Measurements from ENCODE around the gene TAF1B.

The TAF1B gene

GRCh38 chr2:9897331-9897737, 54.1 kb downstream of the TAF1B start:
- no peak overlapping the region for H2BK15ac ChIP-seq (ENCODE audit: low read depth, poor library complexity, severe bottlenecking)
- H3K27ac ChIP-seq (ENCODE audit: low read length, poor library complexity, severe bottlenecking) = peak overlapping the region; percentile 63
- peaks cover 5% of the 10 kb centered on the region for H3K79me1 ChIP-seq (replicated peaks; ENCODE audit: low read length, poor library complexity, severe bottlenecking)
- H2AK5ac ChIP-seq (ENCODE audit: low read length, severe bottlenecking) = no peak overlapping the region
- no peaks in the 10 kb centered on the region for H3K4me1 ChIP-seq (ENCODE audit: control insufficient read depth, insufficient read depth, low read depth, low read length)
- H3K4me3 ChIP-seq (ENCODE audit: insufficient read depth in 1 of 2, low read depth in 1 of 2, low read length in 2 of 2) = no peak overlapping the region
- DNase-seq = peak; percentile 87
- no peak overlapping the region for H4K91ac ChIP-seq (ENCODE audit: low read length)
- H4K8ac ChIP-seq (ENCODE audit: low read length) = no peak overlapping the region
- H3K4me2 ChIP-seq (ENCODE audit: low read length, poor library complexity, severe bottlenecking) = no peak overlapping the region
- H3K36me3 ChIP-seq (ENCODE audit: control insufficient read depth in 1 of 2, insufficient read depth in 2 of 2, low read depth in 1 of 2, low read length in 2 of 2) = peaks cover 0 to 3% of the 10 kb centered on the region in 2 experiments
- no peak overlapping the region for H2AFZ ChIP-seq (ENCODE audit: low read depth, low read length)
- H3K23ac ChIP-seq (ENCODE audit: low read length in 2 of 2) = no peak overlapping the region
- WGBS = 58% methylated on average over 1 of the region's 3 CpGs
- no peak overlapping the region for H3K14ac ChIP-seq (ENCODE audit: low read length in 2 of 2)
- no peak overlapping the region for H2BK5ac ChIP-seq (ENCODE audit: low read depth, low read length, poor library complexity, severe bottlenecking)
- no peak overlapping the region for H2BK120ac ChIP-seq (ENCODE audit: low read depth, low read length)
- H3K27me3 ChIP-seq (ENCODE audit: control insufficient read depth in 1 of 2, insufficient read depth in 1 of 2, low read length in 2 of 2) = no peaks in the 10 kb centered on the region
- no peak overlapping the region for H3K4ac ChIP-seq (ENCODE audit: low read depth in 1 of 2, low read length in 2 of 2)
- H3K18ac ChIP-seq (ENCODE audit: low read depth in 1 of 2, low read length in 2 of 2) = no peak overlapping the region
- peak overlapping the region; percentile 67 for H3K9ac ChIP-seq (ENCODE audit: low read length)
- H3K9me3 ChIP-seq (ENCODE audit: control insufficient read depth, low read length) = no peaks in the 10 kb centered on the region
- no peak overlapping the region for H2BK12ac ChIP-seq (ENCODE audit: low read length in 2 of 2)

DNA sequence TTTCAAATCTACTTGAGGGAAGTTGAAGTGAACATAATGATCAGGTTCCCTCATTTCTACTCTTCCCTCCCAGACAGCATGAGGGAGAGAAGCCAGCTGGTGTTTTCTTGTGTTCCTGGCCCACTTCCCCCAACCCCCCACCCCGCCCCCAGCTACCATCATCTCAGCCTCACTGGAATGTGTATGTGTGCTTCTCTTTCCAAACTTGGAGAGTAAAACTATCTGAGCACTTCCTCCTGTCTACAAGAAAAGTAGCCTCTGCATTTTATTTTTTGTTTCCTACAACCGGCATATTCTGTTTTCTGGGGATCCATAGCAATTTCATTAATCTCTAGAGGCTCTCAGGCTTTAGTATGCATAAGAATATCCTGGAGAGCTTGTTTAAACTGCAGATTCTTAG, 54.6 kb downstream of the TAF1B start:
- H3K27me3 ChIP-seq (ENCODE audit: control insufficient read depth in 1 of 2, insufficient read depth in 1 of 2, low read length in 2 of 2) = no peaks in the 10 kb centered on the region
- H3K9ac ChIP-seq (ENCODE audit: low read length) = peak overlapping the region; percentile 67
- no peak overlapping the region for H4K91ac ChIP-seq (ENCODE audit: low read length)
- H3K4me1 ChIP-seq (ENCODE audit: control insufficient read depth, insufficient read depth, low read depth, low read length) = no peaks in the 10 kb centered on the region
- no peaks in the 10 kb centered on the region for H3K36me3 ChIP-seq (ENCODE audit: control insufficient read depth in 1 of 2, insufficient read depth in 2 of 2, low read depth in 1 of 2, low read length in 2 of 2)
- H4K8ac ChIP-seq (ENCODE audit: low read length) = no peak overlapping the region
- H3K23ac ChIP-seq (ENCODE audit: low read length in 2 of 2) = no peak overlapping the region
- peak overlapping the region; percentile 63 for H3K27ac ChIP-seq (ENCODE audit: low read length, poor library complexity, severe bottlenecking)
- H3K79me1 ChIP-seq (replicated peaks; ENCODE audit: low read length, poor library complexity, severe bottlenecking) = peaks cover 5% of the 10 kb centered on the region
- 60% methylated on average over 1 of the region's 2 CpGs for WGBS
- H2BK5ac ChIP-seq (ENCODE audit: low read depth, low read length, poor library complexity, severe bottlenecking) = no peak overlapping the region
- no peak overlapping the region for H2BK12ac ChIP-seq (ENCODE audit: low read length in 2 of 2)
- H3K9me3 ChIP-seq (ENCODE audit: control insufficient read depth, low read length) = no peaks in the 10 kb centered on the region
- H2BK15ac ChIP-seq (ENCODE audit: low read depth, poor library complexity, severe bottlenecking) = no peak overlapping the region
- H3K4ac ChIP-seq (ENCODE audit: low read depth in 1 of 2, low read length in 2 of 2) = no peak overlapping the region
- H2AFZ ChIP-seq (ENCODE audit: low read depth, low read length) = no peak overlapping the region
- H3K4me2 ChIP-seq (ENCODE audit: low read length, poor library complexity, severe bottlenecking) = no peak overlapping the region
- no peak overlapping the region for H3K14ac ChIP-seq (ENCODE audit: low read length in 2 of 2)
- H2AK5ac ChIP-seq (ENCODE audit: low read length, severe bottlenecking) = no peak overlapping the region
- H2BK120ac ChIP-seq (ENCODE audit: low read depth, low read length) = no peak overlapping the region
- H3K18ac ChIP-seq (ENCODE audit: low read depth in 1 of 2, low read length in 2 of 2) = no peak overlapping the region
- DNase-seq = peak; percentile 24
- no peak overlapping the region for H3K4me3 ChIP-seq (ENCODE audit: insufficient read depth in 1 of 2, low read depth in 1 of 2, low read length in 2 of 2)

- no peak overlapping the region for H3K9ac ChIP-seq (ENCODE audit: low read length)
- no peaks in the 10 kb centered on the region for H3K27me3 ChIP-seq (ENCODE audit: control insufficient read depth in 1 of 2, insufficient read depth in 1 of 2, low read length in 2 of 2)
- H2BK12ac ChIP-seq (ENCODE audit: low read length in 2 of 2) = no peak overlapping the region
- H4K8ac ChIP-seq (ENCODE audit: low read length) = no peak overlapping the region
- no peak overlapping the region for H3K4me2 ChIP-seq (ENCODE audit: low read length, poor library complexity, severe bottlenecking)
- H3K4me1 ChIP-seq (ENCODE audit: control insufficient read depth, insufficient read depth, low read depth, low read length) = no peaks in the 10 kb centered on the region
- no peak overlapping the region for H3K23ac ChIP-seq (ENCODE audit: low read length in 2 of 2)
- H2AK5ac ChIP-seq (ENCODE audit: low read length, severe bottlenecking) = no peak overlapping the region
- H2BK5ac ChIP-seq (ENCODE audit: low read depth, low read length, poor library complexity, severe bottlenecking) = no peak overlapping the region
- no peaks in the 10 kb centered on the region for H3K9me3 ChIP-seq (ENCODE audit: control insufficient read depth, low read length)
- no peak overlapping the region for H3K14ac ChIP-seq (ENCODE audit: low read length in 2 of 2)
- H4K91ac ChIP-seq (ENCODE audit: low read length) = no peak overlapping the region
- H2AFZ ChIP-seq (ENCODE audit: low read depth, low read length) = no peak overlapping the region
- H3K79me1 ChIP-seq (replicated peaks; ENCODE audit: low read length, poor library complexity, severe bottlenecking) = peaks cover 20% of the 10 kb centered on the region
- WGBS = 90% methylated on average over 1 of the region's 1 CpG
- H2BK120ac ChIP-seq (ENCODE audit: low read depth, low read length) = no peak overlapping the region
- peaks cover 3 to 15% of the 10 kb centered on the region in 2 experiments for H3K36me3 ChIP-seq (ENCODE audit: control insufficient read depth in 1 of 2, insufficient read depth in 2 of 2, low read depth in 1 of 2, low read length in 2 of 2)
- H3K18ac ChIP-seq (ENCODE audit: low read depth in 1 of 2, low read length in 2 of 2) = no peak overlapping the region
- H2BK15ac ChIP-seq (ENCODE audit: low read depth, poor library complexity, severe bottlenecking) = no peak overlapping the region
- H3K4ac ChIP-seq (ENCODE audit: low read depth in 1 of 2, low read length in 2 of 2) = no peak overlapping the region
- H3K4me3 ChIP-seq (ENCODE audit: insufficient read depth in 1 of 2, low read depth in 1 of 2, low read length in 2 of 2) = no peak overlapping the region
- no peak for DNase-seq
- no peak overlapping the region for H3K27ac ChIP-seq (ENCODE audit: low read length, poor library complexity, severe bottlenecking)
Measured at GRCh38 chr2:9905413-9905812, 62.1 kb downstream of the TAF1B start.

DNA sequence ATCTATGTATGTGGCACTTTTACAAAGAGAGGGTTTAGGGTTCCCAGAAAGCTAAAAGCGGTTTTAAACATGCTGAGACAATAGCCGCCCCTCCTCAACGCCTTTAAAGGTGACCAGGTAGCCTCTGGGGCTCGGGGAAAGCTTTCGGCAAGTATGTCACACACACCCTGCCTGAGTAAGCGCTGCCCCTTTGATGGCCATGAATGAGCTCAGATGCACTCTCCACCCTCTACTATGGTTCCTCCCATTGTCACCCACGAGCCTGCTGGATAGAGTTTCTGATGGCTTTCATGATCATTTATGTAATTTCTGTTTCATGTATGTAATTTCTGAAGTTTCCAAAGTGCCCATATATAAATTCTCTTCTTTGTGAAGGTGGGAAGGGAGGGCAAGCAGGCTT, 64.1 kb downstream of the TAF1B start:
- Histone ChIP-seq H3K9ac (ENCODE audit: low read length) (no peak overlapping the region), H3K27me3 (ENCODE audit: control insufficient read depth in 1 of 2, insufficient read depth in 1 of 2, low read length in 2 of 2) (no peaks in the 10 kb centered on the region), H3K23ac (ENCODE audit: low read length in 2 of 2) (no peak overlapping the region), H2BK5ac (ENCODE audit: low read depth, low read length, poor library complexity, severe bottlenecking) (no peak overlapping the region), H4K8ac (ENCODE audit: low read length) (no peak overlapping the region), H3K14ac (ENCODE audit: low read length in 2 of 2) (no peak overlapping the region), H3K18ac (ENCODE audit: low read depth in 1 of 2, low read length in 2 of 2) (no peak overlapping the region), H2BK120ac (ENCODE audit: low read depth, low read length) (peak overlapping the region; percentile 5), H4K91ac (ENCODE audit: low read length) (no peak overlapping the region), H3K27ac (ENCODE audit: low read length, poor library complexity, severe bottlenecking) (no peak overlapping the region), H3K4me3 (ENCODE audit: insufficient read depth in 1 of 2, low read depth in 1 of 2, low read length in 2 of 2) (no peak overlapping the region), H3K36me3 (ENCODE audit: control insufficient read depth in 1 of 2, insufficient read depth in 2 of 2, low read depth in 1 of 2, low read length in 2 of 2) (peaks cover 3 to 27% of the 10 kb centered on the region in 2 experiments), H3K4me2 (ENCODE audit: low read length, poor library complexity, severe bottlenecking) (no peak overlapping the region), H2AFZ (ENCODE audit: low read depth, low read length) (no peak overlapping the region), H3K4me1 (ENCODE audit: control insufficient read depth, insufficient read depth, low read depth, low read length) (no peaks in the 10 kb centered on the region), H3K4ac (ENCODE audit: low read depth in 1 of 2, low read length in 2 of 2) (no peak overlapping the region), H2AK5ac (ENCODE audit: low read length, severe bottlenecking) (no peak overlapping the region), H2BK12ac (ENCODE audit: low read length in 2 of 2) (no peak overlapping the region), H2BK15ac (ENCODE audit: low read depth, poor library complexity, severe bottlenecking) (no peak overlapping the region), H3K79me1 (replicated peaks; ENCODE audit: low read length, poor library complexity, severe bottlenecking) (peaks cover 20% of the 10 kb centered on the region), H3K9me3 (ENCODE audit: control insufficient read depth, low read length) (no peaks in the 10 kb centered on the region)
- no peak for DNase-seq
- WGBS = over 99% methylated on average over 6 of the region's 7 CpGs

All from mesenchymal stem cell (in vitro differentiated cells and primary cell).